Liver (tissue), 9 donors: ENCODE results near the gene EGLN2. TPM values are rescaled to one million over a fixed set of nuclear protein-coding genes. Genes with fewer than 3 reads are reported as not detected.
"Not testable (repeated sequence)": the region's sequence is repeated elsewhere in the genome, so short reads cannot be mapped to it uniquely, and the experiment has no call there.

Experiments
- DNase-seq: peaks from one replicate; pipeline ENCODE4 v3.0.0-alpha.2; 2017; ENCODE audit warnings: low spot score
- H3K27ac ChIP-seq, 2 donors: one replicate each; pipeline ENCODE4 v1.7.0; 2013; ENCODE audit warnings: inconsistent platforms in 2 of 2, low read length in 2 of 2, control low read depth in 1 of 2, low read depth in 1 of 2, mild to moderate bottlenecking in 1 of 2
- H3K27me3 ChIP-seq, 4 donors: one replicate each; pipeline versions ENCODE4 v1.6.1 to v1.7.0; 2013; ENCODE audit warnings: low read length in 3 of 4, inconsistent platforms in 1 of 4, mild to moderate bottlenecking in 1 of 4, moderate library complexity in 1 of 4; ENCODE audit not compliant: control insufficient read depth in 4 of 4, insufficient read depth in 4 of 4
- H3K36me3 ChIP-seq, 4 donors: one replicate each; pipeline versions ENCODE4 v1.6.1 to v1.7.0; 2013; ENCODE audit warnings: low read length in 3 of 4, mild to moderate bottlenecking in 3 of 4, low read depth in 1 of 4, moderate library complexity in 1 of 4; ENCODE audit not compliant: control insufficient read depth in 4 of 4, insufficient read depth in 3 of 4
- H3K4me1 ChIP-seq, 4 donors: one replicate each; pipeline versions ENCODE4 v1.6.1 to v1.7.0; 2013; ENCODE audit warnings: low read length in 3 of 4, mild to moderate bottlenecking in 3 of 4, moderate library complexity in 1 of 4; ENCODE audit not compliant: control insufficient read depth in 4 of 4, insufficient read depth in 4 of 4
- H3K4me3 ChIP-seq, 3 donors: one replicate each; pipeline versions ENCODE4 v1.6.1 to v1.7.0; 2013; ENCODE audit warnings: low read length in 3 of 3, control low read depth in 1 of 3, low read depth in 1 of 3, mild to moderate bottlenecking in 1 of 3
- H3K9ac ChIP-seq, 2 donors: one replicate each; pipeline ENCODE4 v1.7.0; 2013; ENCODE audit warnings: low read length in 2 of 2, mild to moderate bottlenecking in 2 of 2, moderate library complexity in 2 of 2, control low read depth in 1 of 2, low read depth in 1 of 2
- H3K9me3 ChIP-seq, 4 donors: one replicate each; pipeline versions ENCODE4 v1.6.1 to v1.7.0; 2013; ENCODE audit warnings: low read length in 3 of 4; ENCODE audit not compliant: control insufficient read depth in 4 of 4
- ATF3 ChIP-seq: IDR thresholded peaks from 2 replicates; pipeline ENCODE4 v1.6.1; 2016; ENCODE audit warnings: antibody characterized with exemption
- CTCF ChIP-seq: fragments of 150-350 bp; IDR thresholded peaks from 2 replicates; pipeline ENCODE4 v1.5.1; 2017; ENCODE audit warnings: improper control_type of control experiment, low read depth, low read length; ENCODE audit not compliant: missing input control
- EGR1 ChIP-seq, 2 donors: IDR thresholded peaks; 2 replicates each; pipeline ENCODE4 v1.6.1; 2016 to 2018; ENCODE audit warnings: antibody characterized with exemption in 2 of 2, low read depth in 2 of 2
- FOXA1 ChIP-seq: IDR thresholded peaks from 2 replicates; pipeline ENCODE4 v1.6.1; 2016; ENCODE audit warnings: antibody characterized with exemption
- FOXA2 ChIP-seq: IDR thresholded peaks from 2 replicates; pipeline ENCODE4 v1.6.1; 2016; ENCODE audit warnings: antibody characterized with exemption
- GABPA ChIP-seq, 2 donors: IDR thresholded peaks in 1 of 2; conservative IDR thresholded peaks in 1 of 2; 2 replicates each; pipeline ENCODE4 v1.6.1; 2016; ENCODE audit warnings: antibody characterized with exemption in 2 of 2, mild to moderate bottlenecking in 1 of 2, moderate library complexity in 1 of 2
- HNF4A ChIP-seq, 2 donors: conservative IDR thresholded peaks; 2 replicates each; pipeline ENCODE4 v1.6.1; 2016; ENCODE audit warnings: antibody characterized with exemption in 2 of 2, mild to moderate bottlenecking in 2 of 2
- HNF4G ChIP-seq: IDR thresholded peaks from 2 replicates; pipeline ENCODE4 v1.6.1; 2016; ENCODE audit warnings: antibody characterized with exemption
- JUND ChIP-seq, 2 donors: IDR thresholded peaks; 2 replicates each; pipeline ENCODE4 v1.6.1; 2016; ENCODE audit warnings: antibody characterized with exemption in 2 of 2
- MAX ChIP-seq: IDR thresholded peaks from 2 replicates; pipeline ENCODE4 v1.6.1; 2016; ENCODE audit warnings: antibody characterized with exemption
- NR2F2 ChIP-seq: IDR thresholded peaks from 2 replicates; pipeline ENCODE4 v1.6.1; 2016; ENCODE audit warnings: antibody characterized with exemption
- RAD21 ChIP-seq, 2 donors: IDR thresholded peaks; 2 replicates each; pipeline ENCODE4 v1.6.1; 2016; ENCODE audit warnings: antibody characterized with exemption in 2 of 2, mild to moderate bottlenecking in 2 of 2
- RXRA ChIP-seq, 2 donors: IDR thresholded peaks; 2 replicates each; pipeline ENCODE4 v1.6.1; 2017 to 2018; ENCODE audit warnings: antibody characterized with exemption in 2 of 2, mild to moderate bottlenecking in 1 of 2
- SP1 ChIP-seq: IDR thresholded peaks from 2 replicates; pipeline ENCODE4 v1.6.1; 2018; ENCODE audit warnings: antibody characterized with exemption, mild to moderate bottlenecking
- TAF1 ChIP-seq: conservative IDR thresholded peaks from 2 replicates; pipeline ENCODE4 v1.6.1; 2016; ENCODE audit warnings: antibody characterized with exemption, mild to moderate bottlenecking
- YY1 ChIP-seq: IDR thresholded peaks from 2 replicates; pipeline ENCODE4 v1.6.1; 2016; ENCODE audit warnings: antibody characterized with exemption, mild to moderate bottlenecking
- ZBTB33 ChIP-seq: IDR thresholded peaks from 2 replicates; pipeline ENCODE4 v1.6.1; 2016; ENCODE audit warnings: antibody characterized with exemption
- WGBS: extraction: QIAGEN DNeasy Blood & Tissue Kit; methylation state at CpG from one replicate; pipeline ENCODE4 v1.1.7; 2013; 5-methylcytosine and 5-hydroxymethylcytosine counted together
- polyA plus RNA-seq, 2 donors: library from polyadenylated mRNA; stranded (reverse) in 1 of 2; unstranded in 1 of 2; fragments of 200-250 nt in 1 of 2; fragments of >200 nt in 1 of 2; fragmentation: Nextera tagmentation in 1 of 2; extraction: Ambion mirVana in 1 of 2; gene quantifications; one replicate each; pipeline versions ENCODE4 v1.2.1 to v1.2.3, GENCODE V29; 2013 to 2015
- total RNA-seq, 2 donors: library from RNA; depleted of rRNA; stranded (reverse); fragments of >200 nt; gene quantifications; one replicate each; pipeline ENCODE4 v1.2.3, GENCODE V29; 2014
- TF ChIP-seq, protein P1 (sequence below): IDR thresholded peaks from 2 replicates; pipeline ENCODE4 v1.6.1; 2016; ENCODE audit warnings: antibody characterized with exemption, mild to moderate bottlenecking
- donor health status: healthy.
- donor health status: healthy.
- donor health status: healthy.
- donor health status: healthy.
- donor health status: healthy.

The EGLN2 gene
- total and polyA plus RNA-seq, 4 donors = 34.8 to 56.3 (median 47.7) TPM

- DNase-seq = peak; percentile 79
- peaks cover 0 to 16% (median 9%) of the 10 kb centered on the region in 4 donors for H3K4me1 ChIP-seq
Measured at GRCh38 chr19:40810649-40811408, 11.8 kb downstream of the EGLN2 start.

DNA sequence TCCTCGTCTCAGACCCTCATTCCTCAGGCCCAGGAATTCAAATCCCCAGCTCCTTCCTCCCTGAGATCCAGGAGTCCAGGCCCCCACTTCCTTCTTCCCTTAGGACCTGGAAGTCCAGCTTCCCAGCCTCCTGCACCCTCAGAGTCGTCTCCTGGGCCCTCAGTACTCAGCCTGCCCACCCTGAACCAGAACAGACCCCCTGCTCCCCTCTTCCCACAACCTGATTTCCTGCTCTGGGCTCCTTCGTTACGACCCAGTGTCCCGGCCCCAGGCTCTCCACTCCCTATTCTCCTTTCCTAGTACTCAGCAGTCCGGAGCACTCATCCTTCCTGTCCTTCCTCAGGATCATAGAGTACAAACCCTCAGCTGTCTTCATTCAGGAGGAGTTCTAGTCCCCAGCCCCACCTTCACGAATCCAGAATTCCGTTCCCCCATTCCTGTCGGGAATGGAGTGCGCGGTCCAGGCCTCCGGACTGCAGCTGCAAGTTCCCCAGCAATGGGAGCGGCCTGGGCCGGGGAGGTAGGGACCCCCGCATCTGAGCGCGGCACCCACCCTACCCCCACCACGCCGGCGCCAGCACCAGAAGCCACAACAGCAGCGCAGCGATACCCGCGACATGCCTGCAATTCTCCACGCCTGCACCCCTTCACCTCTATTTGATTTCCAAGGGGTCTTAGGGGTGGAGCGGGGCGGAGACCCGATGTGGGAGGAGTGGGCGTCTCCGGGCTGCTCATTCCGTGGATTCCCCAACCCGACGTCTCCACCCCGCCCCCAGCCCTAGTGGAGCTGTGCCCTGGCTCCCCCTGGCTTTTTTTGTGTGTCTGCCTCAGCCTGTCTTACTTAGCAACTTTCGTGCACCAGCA is 12.7 kb downstream of the EGLN2 start:
- 55% methylated on average over 35 of the region's 35 CpGs for WGBS
- DNase-seq = peak; percentile 32

More at GRCh38 chr19:40810649-40811408, 11.8 kb downstream of the EGLN2 start:
- 16% methylated on average over 63 of the region's 65 CpGs for WGBS
- not testable (repeated sequence) for H3K9ac ChIP-seq, H3K9me3 ChIP-seq, H3K27me3 ChIP-seq
- peaks cover 9 to 16% (median 11%) of the 10 kb centered on the region in 4 donors for H3K36me3 ChIP-seq
- peak overlapping the region in 1 of 2 donors; percentile 28 for H3K27ac ChIP-seq
- peak; percentile 15 to 19 for TF ChIP-seq RXRA (IDR thresholded peaks at IDR 0.05)
- TF ChIP-seq SP1 = peak; percentile 51
- TF ChIP-seq NR2F2 = peak; percentile 76
- peak; percentile 11 for TF ChIP-seq YY1
- H3K4me3 ChIP-seq = peak overlapping the region in 1 of 3 donors; percentile 28

More for the DNA sequence above, 12.7 kb downstream of the EGLN2 start:
- TF ChIP-seq TAF1 (no peak), RAD21 (IDR thresholded peaks at IDR 0.05) (no peak), YY1 (no peak), ATF3 (no peak), JUND (IDR thresholded peaks at IDR 0.05) (no peak), GABPA (IDR thresholded peaks at IDR 0.05 in 1 of 2, conservative IDR thresholded peaks at IDR 0.05 in 1 of 2) (no peak), FOXA2 (no peak), EGR1 (IDR thresholded peaks at IDR 0.05; ENCODE audit: low read depth in 2 of 2) (no peak), FOXA1 (no peak), MAX (no peak), HNF4A (conservative IDR thresholded peaks at IDR 0.05) (no peak), ZBTB33 (no peak), HNF4G (no peak), RXRA (IDR thresholded peaks at IDR 0.05) (no peak), CTCF (no peak), SP1 (no peak), NR2F2 (no peak)
- TF ChIP-seq, protein P1, sequence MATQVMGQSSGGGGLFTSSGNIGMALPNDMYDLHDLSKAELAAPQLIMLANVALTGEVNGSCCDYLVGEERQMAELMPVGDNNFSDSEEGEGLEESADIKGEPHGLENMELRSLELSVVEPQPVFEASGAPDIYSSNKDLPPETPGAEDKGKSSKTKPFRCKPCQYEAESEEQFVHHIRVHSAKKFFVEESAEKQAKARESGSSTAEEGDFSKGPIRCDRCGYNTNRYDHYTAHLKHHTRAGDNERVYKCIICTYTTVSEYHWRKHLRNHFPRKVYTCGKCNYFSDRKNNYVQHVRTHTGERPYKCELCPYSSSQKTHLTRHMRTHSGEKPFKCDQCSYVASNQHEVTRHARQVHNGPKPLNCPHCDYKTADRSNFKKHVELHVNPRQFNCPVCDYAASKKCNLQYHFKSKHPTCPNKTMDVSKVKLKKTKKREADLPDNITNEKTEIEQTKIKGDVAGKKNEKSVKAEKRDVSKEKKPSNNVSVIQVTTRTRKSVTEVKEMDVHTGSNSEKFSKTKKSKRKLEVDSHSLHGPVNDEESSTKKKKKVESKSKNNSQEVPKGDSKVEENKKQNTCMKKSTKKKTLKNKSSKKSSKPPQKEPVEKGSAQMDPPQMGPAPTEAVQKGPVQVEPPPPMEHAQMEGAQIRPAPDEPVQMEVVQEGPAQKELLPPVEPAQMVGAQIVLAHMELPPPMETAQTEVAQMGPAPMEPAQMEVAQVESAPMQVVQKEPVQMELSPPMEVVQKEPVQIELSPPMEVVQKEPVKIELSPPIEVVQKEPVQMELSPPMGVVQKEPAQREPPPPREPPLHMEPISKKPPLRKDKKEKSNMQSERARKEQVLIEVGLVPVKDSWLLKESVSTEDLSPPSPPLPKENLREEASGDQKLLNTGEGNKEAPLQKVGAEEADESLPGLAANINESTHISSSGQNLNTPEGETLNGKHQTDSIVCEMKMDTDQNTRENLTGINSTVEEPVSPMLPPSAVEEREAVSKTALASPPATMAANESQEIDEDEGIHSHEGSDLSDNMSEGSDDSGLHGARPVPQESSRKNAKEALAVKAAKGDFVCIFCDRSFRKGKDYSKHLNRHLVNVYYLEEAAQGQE = no peak
- Histone ChIP-seq H3K4me1 (peaks cover 0 to 9% (median 4%) of the 10 kb centered on the region in 4 donors), H3K9ac (no peak overlapping the region), H3K36me3 (peaks cover 9 to 16% (median 11%) of the 10 kb centered on the region in 4 donors), H3K27ac (peak overlapping the region in 1 of 2 donors; percentile 28), H3K4me3 (no peak overlapping the region), H3K27me3 (no peaks in the 10 kb centered on the region), H3K9me3 (no peaks in the 10 kb centered on the region)
